GM18502 (cell line): ENCODE measurements around the gene CCDC88C.

ENCODE experiments used
- ATAC-seq: cut with Tn5 transposase; IDR thresholded peaks from one replicate; pipeline ENCODE4 v1.9.1; 2021; ENCODE audit warnings: mild to moderate bottlenecking; ENCODE audit not compliant: unreplicated experiment, poor library complexity

Gene CCDC88C

DNA sequence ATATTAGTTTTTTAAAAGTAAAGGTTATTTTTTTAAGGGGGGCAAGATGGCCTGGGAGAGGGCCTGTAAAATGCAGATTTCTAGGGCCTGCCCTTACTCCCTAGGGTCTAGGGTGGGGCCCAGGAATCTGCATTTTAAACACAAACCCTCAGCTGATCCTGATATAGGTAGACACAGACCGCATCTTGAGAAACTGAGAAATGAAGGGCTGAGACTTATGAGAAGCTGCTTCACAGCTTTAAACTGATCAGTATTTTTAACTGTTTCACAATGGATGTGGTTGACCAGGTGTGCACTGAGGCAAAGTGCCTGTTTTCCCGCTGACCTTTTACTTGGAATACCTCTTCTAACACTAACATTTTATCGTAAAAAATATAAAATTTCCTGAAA, 84.0 kb downstream of the CCDC88C start:
- ATAC-seq: peak; percentile 79

DNA sequence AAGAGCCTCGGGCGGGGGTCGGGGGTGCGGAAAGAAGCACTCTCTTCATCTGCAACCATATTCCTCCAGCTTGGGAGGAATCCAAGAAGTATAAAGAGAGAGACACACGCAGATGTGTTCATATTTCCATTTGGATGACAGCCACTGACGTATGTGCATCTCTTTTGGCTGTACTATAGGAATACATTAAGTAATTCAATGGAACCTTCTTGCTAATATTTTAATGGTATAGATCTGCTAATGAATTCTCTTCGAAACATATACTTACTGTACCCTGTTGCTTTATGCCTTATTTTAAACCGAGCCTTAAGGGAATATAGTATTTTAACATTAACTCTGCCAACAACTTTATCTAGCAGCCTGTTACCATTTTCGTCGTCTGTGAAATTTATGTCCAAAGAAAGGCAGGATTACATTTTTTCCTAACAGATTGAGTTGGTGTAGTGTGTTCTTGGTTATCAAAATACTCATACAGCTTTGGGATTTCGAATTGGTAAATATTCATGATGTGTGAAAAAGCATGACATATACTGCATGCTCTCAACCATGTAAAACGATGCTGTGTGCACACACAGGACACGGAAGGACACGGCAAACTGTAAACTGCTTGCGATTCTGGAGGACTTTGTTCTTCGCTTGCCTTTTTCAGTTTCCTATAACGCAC, 84.5 kb downstream of the CCDC88C start:
- ATAC-seq: no peak

DNA sequence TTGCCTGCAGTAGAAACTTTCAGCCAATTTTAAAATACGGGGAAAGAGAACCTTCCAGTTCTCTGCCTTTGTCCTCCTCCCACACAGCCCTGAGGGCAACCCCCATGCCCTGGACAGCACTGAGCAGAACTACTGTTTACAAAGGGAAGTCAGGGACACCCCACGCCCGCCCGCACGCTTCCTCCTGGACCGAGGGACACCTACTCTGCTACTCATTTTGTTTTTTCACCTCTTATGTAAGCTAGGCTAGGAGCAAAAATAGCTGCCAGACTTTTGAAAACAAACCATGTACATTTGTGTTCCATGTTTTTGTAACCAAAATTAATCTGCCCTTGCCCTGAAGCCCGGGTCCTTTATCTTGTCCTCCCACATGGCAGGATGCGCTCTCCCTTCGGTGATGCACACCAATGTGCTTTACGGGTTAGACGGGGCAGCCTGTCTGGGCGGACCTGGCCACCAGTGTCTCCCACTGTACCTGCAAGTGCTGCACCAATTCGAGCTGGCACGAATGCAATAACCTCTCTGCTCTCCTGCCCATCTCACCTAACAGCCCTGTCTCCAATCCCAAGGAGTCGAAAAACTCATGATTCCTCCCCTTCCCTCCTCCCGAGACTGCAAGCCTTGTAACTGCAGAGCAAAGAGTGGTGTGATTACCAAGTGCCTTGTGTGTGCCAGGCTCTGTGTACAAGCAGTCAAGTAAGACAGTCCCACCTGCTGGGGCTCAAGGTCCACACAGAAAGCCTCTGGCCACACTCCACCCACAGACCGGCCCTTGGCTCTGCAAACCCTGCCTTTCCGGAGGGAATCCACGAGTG, 85.2 kb downstream of the CCDC88C start:
- no peak for ATAC-seq

DNA sequence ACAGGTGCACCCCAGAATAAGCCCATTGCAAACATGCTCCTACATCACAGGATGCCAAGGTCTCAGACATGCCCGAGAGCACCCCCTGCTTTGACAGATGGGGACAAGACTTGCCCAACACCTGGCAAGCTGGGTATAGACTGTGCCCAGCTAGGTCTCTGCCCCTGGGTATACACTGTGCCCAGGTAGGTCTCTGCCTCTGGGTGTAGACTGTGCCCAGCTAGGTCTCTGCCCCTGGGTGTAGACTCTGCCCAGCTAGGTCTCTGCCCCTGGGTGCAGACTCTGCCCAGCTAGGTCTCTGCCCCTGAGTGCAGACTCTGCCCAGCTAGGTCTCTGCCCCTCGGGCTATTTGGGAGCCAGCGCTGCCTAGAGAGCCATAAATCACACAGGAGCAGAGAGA, 85.9 kb downstream of the CCDC88C start:
- ATAC-seq: no peak

DNA sequence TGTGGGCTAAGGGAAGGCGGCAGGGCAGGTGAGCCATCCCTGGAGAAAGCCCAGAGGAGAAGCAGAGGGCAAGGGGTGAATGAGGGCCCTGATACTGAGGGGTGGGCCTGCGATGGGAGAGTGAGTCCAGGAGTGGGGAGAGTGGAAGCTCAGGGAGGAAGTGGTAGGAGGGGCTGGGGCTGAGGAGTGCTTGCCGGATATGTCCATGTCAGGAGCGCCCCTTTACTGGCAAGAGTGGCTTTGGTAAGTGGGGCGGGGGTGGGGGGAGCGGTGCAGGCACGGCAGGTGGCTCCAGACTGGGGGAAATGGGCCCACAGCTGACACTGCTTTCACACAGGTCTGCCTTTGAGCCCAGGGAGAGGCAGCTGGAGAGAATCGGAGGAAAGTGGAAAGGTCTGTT, 86.8 kb downstream of the CCDC88C start:
- ATAC-seq: no peak

DNA sequence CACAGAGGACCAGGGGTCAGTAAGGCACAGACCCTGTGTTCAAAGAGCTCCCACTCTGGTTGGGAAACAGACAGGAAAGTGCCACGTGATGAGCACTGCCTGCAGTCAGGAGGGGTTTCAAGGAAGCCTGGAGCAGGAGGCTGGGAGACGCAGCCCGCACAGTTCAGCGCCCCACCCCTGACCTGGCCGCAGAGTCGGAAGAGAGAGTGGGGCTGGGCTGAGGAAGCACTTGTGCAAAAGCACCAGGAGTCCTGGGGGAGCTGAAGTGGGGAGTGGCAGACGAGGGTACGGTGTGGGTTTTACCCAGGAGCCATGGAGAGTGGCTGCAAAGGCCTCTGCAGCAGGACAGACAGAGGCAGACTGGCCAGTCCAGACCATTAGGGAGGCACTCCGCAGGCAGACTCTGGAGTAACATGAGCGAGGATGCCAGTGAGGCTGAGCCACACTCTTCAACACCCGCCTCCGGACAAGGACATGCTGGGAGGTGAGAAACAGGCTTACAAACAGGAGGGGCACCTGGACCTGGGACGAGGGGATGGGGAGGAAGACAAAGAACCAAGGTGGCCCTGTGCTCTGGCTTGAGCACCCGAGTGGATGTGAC, 87.4 kb downstream of the CCDC88C start:
- ATAC-seq: no peak

DNA sequence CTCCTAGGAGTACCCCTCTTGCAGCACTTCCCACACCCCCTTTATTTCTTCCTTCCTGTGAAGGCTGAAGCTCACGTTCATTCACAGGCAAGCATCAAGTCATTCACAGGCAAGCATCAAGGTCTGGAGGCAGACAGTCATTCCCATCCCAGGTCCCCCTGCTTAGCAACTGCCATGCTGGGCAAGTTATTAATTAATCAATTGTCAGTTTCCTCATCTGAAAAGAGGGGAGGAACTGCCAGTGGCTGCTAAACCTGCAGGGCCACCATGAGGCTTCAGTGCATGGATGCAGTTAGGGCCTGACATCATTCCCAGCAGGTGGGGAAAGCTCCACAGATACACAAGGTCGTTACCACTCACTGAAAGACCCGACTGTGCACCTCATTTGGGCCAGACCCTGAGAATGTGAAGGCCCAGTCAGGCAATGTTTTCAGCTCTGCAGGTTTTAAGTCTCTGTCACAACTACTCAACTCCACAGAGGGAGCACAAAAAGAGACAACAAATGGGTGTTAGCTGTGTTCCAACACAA, 88.1 kb downstream of the CCDC88C start:
- no peak for ATAC-seq

DNA sequence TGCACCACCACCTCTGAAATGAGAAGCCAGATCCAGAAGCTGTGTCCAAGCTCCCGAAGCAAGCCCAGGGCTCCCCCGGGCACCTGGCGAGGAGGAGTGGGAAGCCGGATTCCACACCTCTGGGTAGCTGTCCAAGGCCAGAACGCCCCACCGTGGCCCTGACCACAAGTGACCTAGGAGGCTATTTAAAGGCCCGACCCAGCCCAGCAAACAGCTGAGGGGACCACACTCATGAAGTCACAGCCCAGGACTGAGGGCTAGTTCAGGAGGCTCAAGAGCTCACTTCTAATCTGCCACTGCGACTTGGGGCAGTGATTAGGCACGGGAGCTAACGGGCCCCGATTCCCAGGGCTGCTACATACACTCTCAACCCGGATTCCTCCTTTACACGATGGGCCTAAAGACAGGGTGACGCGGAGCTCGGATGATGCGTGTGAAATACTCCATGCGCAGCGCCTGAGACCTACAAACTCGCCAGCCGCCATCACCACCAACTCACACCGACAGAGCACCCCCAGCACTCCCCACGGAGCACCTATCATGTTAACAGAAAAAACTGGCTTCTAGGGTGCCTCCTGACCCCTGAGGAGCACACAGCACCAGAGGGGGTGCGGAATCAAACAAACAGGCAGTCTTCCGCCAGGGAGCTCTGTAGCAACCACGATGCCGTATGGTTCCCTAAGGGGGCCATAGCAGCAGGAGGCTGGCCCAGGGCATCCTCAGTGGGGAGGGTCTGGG, 89.1 kb downstream of the CCDC88C start:
- ATAC-seq: no peak

DNA sequence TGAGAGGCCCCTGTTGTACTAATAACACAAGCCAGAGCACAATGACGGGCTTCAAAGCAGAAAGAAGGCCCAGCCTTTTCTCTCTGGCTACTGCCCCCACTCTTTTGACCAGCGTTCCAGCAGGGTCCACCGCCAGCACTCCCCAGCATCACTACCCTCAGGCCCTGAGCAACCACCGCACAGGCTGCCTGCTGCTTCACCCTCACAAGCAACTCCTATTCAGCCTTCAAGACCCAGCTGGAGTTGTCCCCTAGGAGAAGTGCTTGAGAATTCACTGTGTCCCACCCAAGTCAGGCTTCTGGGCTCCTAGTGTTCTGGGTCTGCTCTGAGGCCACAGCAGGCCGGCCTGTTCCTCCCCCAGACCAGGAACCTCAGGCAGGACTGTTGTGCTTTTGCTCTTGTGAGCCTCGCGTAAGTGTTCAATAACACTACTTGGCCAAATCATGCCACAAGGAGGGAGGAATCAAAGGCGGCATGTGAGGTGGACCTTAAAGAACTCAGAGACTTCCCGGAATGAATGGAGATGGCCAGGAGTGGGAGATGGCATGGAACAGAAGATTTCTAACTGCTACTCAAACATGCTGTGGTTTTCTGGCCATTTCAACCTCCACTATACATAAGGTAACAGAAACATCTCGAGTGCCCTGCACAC, 89.8 kb downstream of the CCDC88C start:
- no peak for ATAC-seq

DNA sequence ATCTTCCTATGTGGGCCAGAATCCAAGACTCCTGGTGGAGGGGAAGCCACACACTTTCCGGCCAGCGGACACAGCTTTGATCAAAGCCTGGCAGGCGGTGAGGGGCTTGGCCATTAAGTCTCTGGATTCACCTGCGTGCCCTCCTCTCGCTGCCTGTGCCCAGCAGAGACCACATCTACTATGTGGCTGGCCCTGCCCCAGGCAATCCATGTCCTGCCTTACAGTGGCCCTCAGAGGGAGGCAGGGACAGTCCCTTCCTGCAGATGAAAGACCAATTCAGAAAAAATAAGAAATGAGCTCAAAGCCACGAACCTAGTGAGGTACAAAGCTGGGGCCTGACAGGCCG, 90.4 kb downstream of the CCDC88C start:
- ATAC-seq: no peak

DNA sequence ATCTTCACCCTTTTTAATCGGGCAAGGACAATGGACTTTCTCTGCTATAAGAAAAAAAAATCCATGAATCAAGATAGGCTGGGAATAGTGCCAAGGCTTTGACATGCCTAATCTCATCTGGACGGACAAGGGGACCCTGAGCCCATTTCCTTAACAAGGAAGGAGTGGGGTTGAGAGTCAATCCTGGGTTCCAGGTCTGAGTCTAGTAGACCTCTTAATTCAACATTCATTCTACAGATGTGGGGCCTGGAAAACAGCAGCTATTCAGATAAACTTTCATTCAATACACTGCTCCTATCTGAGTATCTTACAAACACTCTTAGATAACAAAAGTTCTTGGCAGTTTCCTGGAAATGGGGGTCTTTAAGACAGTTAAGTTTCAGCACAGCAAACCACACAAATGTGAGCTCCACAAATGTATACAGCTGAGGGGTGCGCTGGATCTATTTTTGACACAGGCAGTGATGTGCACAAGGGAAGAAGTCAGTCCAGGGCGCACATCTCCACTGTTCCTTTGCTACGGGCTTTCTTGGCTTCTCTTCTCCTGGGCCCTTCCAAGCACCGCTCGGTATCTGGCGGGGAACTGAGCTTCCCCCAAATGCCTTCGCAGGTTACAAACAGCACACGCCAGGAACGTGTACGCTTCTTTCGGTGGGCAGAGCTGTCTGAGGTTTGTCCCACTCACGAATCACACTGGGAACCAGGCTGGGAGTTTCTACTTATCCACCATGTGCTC, 90.9 kb downstream of the CCDC88C start:
- no peak for ATAC-seq

DNA sequence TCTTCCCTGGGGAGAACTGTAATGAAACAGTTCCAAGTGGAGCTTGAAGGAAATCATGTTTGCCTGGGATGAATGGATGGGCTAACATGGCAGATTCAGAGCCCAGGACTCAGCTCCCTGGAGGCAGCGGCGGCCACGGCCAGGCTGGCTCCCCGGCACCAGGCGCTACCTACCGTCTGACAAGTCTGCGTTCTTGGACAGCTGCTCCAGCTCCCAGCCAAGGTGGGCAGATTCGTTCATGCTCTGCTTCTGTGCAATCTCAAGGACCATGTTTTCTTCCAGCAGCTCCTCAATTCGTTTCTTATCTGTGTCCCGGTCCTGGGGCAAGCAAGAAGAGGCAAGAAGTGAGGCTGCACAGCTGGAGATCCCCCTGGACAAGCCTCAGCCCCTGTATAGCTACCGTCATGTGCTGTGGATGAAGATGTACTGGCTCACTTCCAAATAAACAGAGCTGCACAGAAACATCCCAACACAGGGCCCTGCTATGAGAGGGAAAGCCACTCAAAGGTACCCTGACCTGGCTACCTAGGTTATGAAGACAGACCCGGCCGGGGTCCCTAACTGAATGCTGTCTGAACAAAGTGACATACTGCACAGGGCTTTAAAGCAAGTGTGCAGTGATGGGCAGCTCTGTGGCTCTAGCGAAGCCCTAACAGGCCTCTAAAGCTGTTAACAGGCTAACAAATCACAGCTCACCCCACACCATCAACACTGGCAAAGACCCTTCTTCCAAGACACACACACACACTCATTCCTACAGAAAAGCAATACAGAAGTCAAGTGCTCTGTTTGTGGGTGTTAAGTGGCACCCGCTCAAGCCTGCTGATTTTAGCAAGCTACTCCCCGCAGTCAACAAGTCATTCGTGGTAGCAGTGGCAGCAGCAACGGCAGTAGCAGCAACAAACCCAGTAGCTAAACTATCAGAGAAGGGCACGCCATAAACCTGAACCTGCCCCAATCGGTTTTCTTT, 92.7 kb downstream of the CCDC88C start:
- ATAC-seq: no peak

DNA sequence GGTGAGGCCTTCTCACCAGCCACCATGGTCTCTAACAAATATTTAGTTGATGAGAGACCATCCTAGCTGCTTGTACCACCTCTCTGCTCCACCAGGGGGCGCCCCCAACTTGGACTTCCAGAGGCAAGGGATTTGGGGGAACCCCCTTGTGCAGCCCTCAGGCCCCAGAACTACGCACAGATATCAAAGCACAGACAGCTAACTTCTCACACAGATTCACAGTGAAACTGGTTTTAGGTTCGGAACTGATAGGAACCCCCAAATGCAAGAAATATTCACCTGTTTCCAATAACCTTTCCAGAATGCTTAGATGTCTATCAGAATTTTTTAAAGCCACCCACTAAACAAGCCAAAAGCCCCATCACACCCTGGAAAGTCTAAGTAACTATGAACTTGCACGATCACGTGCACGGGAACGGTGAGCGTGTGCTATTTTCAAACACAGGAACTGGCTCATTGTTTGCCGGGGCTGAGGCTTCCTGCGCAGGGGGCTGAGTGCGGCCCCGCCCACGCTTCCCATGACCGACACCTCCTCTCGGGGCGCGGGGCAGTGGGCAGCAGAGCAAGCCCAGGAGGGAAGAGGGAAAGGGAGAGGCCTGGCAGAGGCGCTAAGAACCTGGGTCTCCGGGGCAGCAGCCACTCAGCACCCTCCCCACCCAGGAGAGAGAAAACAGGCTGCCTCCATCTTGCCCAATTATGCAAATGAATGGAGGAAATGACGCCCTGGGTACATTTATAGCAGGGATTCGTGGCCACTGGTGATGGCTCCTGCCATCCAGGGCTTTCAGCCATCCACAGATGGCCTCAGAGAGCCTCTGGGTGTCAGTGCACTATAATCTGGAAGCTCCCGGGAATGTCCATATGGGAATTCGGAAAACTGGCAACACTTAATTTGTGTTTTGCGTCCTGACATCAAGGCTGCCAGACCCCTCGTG, 93.7 kb downstream of the CCDC88C start:
- ATAC-seq: peak; percentile 78

DNA sequence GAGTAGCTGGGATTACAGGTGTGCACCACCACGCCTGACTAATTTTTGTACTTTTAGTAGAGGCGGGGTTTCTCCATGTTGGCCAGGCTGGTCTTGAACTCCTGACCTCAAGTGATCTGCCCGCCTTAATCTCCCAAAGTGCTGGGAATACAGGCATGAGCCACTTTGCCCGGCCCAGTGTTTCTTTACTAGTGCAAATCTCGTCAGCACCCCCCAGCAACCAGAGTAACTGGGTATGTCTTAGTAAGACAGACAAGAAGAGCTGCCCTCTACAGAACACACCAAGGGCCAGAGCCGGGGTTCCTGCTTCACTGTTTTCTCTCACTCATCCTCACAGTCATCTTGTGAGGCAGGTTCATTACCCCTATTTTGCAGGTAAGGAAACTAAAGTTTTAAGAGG, 94.6 kb downstream of the CCDC88C start:
- ATAC-seq: no peak

DNA sequence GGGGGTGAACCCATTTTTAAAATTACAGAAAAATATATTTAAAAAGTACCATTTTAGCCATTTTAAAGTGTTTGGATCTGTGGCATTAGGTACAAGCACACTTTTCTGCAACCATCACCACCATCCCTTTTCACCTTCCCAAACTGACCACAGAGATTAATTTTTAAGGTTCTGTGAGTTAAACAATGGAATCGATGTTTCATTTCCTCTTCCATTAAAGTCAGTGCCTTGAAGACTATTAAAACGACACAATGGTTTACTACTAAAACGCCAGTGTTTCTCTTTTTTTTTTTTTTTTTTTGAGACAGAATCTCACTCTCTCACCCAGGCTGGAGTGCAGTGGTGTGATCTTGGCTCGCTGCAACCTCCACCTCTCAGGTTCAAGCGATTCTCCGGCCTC, 95.0 kb downstream of the CCDC88C start:
- ATAC-seq: no peak

DNA sequence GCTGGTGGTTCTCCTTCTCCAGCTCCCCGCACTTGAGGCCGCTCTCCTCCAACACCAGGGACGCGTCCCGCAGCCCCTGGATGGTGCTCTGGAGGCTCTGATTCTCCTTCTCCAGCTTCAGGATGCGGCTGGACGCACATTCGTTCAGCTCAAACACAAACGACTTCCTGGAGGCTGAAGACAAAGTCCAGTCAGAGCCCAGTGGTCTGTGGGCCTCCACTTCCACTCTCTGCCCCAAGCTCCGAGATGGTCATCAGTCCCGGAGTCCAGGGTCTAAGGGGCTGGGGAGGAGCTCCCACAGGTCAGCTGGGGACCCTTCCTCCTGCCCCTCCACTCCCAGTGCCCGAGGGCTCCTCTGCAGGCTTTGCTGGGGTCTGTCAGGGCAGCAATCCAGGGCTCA, 96.5 kb downstream of the CCDC88C start:
- no peak for ATAC-seq

DNA sequence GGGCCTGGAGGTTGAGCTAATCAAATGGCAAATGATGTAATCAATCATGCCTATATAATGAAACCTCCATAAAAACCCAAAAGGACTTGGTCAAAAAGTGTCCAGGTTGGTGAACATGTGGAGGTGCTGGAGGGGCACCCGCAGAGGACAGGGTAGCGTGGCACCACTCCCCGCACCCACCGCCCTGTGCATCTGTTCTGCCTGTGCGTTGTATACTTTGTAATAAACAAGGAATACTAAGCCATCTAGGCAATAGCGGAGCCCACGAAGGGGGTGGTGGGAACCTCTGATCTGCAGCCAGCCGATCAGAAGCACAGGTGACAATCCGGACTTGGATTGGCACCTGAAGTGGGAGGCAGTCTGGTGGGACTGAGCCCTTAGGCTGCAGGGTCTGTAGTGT, 97.4 kb downstream of the CCDC88C start:
- ATAC-seq: no peak
